Stimulated activated CD4-positive, alpha-beta T cell treated with anti-CD3 and anti-CD28 coated beads, Interleukin-4, amount 100 ng/mL, for 48 hours (primary cell): ENCODE results near the gene PMVK.
"Not testable (repeated sequence)": the region's sequence is repeated elsewhere in the genome, so short reads cannot be mapped to it uniquely, and the experiment has no call there.

Experiments used
- DNase-seq, 2 donors: peaks; one replicate each; pipeline ENCODE4 v3.0.0-alpha.2; 2020; ENCODE audit warnings: low read depth in 2 of 2

The PMVK gene

GRCh38 chr1:154936555-154937084 is at the start of gene PMVK:
Gene PMVK, minus strand, starts transcription at chr1:154936719. Its CDS starts 34 bp downstream, at chr1:154936685.
- peak; percentile 91 to 93 for DNase-seq

GRCh38 chr1:154983776-154984466 is 47.4 kb upstream of the PMVK start:
- no peak for DNase-seq

DNA sequence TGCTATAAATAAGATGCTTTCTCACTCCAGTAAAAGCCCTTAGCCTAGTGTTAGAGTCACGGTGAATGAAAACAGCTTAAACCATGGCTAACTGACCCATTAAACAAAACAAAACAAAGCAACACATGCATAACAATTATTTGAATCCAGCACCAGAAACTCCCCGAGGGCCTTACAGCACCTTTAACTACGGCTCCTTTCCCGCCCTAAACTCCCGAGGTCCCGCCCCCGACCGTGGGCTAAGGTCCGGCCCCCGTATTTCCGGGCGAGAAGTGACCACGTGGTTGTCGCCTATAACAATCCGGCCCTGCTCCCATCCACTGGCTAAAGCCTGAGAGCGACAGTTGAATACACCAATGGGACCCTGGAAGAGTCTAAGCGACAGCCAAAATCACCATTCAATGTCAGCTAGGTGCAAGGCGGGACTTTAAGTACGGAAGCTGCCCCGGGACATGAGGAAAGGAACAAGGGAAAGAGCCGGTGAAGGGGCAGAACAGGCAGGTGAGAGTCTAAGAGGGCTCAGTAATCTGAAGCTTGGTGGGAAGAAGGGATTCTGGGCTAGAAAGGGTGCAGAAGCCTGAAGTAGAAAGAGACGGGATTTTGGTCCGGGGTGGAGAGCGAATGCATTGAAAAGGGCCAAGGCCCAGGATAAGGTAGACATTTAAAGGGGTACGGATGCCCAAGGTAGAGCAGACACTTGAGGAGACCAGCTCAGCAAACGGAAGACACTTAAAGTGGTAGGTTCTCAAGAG is 46.6 kb upstream of the PMVK start, which contains the start of gene FLAD1:
FLAD1 (plus strand) TSS at position 448 of the 752 bp plus-strand sequence. CDS start 351 bp downstream, outside the sequence.
- peak; percentile 92 to 97 for DNase-seq

GRCh38 chr1:154982341-154982740 is 45.8 kb upstream of the PMVK start:
- no peak for DNase-seq

DNA sequence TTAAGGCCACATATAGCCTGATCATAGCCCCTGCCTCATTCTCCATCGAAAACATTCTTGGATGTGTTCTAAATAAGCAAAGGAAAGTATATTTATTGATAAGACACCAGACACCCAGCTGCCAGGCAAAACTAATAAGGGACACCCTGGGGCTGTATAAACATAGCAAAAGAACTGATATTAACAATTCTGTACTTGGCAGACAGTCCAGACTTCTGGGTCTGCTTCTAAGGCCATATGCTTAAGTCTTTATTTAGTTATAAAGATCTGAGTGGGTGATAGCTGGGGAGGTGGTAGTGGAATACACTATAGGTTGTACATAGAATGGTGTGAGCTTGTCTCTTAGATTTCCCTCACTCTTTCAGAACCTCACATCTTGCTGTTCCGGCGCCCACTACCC is 41.8 kb upstream of the PMVK start:
- DNase-seq, result no peak

DNA sequence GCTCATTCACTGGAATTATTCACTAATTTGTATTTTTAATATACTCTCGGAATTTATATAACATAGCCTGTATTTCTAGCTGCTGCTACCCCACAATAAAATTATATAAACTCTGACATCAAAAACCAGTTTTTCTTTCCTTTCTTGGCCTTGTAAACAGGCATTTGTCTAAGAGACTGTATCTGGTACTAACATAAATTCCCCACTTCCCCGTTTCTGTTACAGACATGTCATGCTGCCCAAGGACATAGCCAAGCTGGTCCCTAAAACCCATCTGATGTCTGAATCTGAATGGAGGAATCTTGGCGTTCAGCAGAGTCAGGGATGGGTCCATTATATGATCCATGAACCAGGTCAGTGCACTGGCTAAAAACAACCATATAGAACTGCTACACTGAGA is 41.2 kb upstream of the PMVK start:
- DNase-seq, result not testable (repeated sequence)

DNA sequence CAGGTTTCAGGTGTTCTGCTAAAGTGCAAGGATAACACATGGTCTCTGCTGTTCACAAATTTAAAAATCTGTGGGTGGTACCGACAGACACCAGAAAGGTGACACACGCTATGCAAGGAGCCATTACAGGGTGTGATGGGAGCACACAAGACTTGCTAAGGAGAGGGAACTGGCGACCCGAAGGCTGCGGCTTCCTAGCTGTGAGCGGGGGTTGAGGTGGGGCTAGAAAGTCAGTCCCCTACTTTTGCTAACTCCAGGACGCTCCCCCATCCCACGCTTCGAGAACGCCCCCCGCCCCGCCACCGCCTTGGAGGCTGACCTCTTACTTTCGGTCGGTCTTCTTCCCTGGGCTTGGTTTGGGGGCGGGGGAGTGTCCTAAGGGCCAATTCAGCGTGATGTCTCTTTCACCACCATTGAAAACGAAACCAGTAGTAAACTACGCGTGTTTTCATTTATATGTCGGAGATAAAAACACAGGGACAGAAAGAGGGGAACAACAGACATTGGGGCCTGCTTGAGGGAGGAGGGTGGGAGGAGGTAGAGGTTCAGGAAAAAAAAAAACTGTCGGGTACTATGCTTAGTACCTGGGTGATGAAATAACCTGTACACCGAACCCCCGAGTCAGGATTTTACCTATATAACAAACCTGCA is 39.0 kb upstream of the PMVK start:
- DNase-seq, result peak; percentile 45 to 57

DNA sequence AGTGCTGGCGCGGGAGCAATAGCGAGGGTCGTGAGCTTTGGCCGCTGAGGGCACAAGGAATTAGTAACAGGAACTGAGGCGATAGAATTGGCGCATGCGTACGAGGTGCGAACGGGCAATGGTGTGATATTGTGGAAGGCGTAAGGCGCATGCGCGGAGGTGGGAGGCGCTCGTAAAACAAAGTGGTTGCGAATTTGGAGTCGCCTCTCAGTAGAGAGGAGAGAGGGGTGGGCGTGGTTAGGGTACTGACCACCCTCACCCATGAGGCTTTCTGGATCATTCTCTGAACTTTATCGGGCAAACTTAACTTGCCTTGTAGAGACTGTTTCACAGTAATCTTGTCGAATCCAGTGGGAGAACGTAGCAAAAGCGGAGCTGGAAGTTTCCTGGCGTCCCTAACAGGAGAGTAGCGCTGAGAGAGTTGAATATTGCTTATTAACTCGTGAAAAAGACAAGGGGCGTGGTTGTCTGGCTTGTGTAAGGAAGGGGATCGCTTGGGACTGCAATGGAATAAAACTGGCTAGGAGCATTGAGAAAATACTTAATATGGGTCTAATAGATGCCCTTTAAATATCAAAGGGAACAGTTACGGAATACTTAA is 38.4 kb upstream of the PMVK start:
- peak; percentile 88 to 91 for DNase-seq

GRCh38 chr1:154974102-154974807 is 37.7 kb upstream of the PMVK start, which contains the start of gene CKS1B:
Gene CKS1B, plus strand, starts transcription at chr1:154974681. Its CDS starts 65 bp downstream, at chr1:154974746.
- DNase-seq, result peak; percentile 88 to 94

GRCh38 chr1:154973344-154974101 is 37.0 kb upstream of the PMVK start:
- DNase-seq, result peak; percentile 95 to 97

GRCh38 chr1:154972517-154973343 is 36.2 kb upstream of the PMVK start:
- no peak for DNase-seq

DNA sequence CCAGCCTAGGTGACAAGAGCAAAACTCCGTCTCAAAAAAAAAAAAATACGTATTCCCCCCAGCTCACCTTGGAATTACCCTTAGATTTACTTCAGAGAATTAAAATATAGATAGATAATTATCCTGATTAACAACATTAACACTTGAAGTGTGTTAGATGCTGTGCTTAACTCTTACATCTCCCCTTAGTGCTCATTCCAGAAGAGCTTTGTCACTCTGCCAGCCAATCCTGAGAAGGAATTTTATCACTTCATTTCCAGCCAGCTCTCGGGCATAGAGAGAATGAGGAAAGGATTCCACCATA is 35.6 kb upstream of the PMVK start:
- DNase-seq, result no peak

DNA sequence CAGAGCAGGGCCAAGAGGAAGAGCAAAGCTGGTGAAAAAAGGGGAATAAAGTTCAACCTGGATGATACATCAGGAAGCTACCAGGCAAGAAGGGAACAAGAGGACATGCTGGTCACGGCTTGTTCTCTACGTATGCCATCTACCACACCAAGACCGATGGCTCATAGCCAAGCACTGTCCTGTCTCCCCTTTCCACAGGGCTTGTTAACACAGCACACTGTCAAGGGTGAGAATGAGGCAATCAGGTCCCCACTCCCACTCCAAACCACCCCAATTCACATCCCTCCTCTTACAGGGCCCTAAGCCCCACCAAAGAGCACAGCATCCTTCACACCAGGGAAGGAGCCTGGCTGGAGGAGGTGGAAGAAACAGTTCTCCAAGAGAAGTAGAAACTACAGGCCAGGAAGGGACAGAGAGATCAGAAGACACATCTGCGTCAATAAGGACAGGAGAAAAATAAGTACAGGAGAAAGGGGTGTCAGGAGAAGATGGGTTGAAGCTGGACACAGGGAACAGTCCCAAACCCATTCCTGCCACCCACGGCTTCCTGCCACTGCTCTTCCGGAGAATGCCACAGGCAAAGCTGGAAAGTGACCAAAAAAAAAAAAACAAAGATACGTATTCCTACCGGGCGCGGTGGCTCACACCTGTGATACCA is 35.0 kb upstream of the PMVK start:
- DNase-seq, result no peak

- DNase-seq, result no peak
Measured at GRCh38 chr1:154970631-154971340, 34.3 kb upstream of the PMVK start, which contains the start of gene SHC1. Gene SHC1, minus strand, starts transcription at chr1:154970747. Its CDS starts 221 bp downstream, at chr1:154970526.

DNA sequence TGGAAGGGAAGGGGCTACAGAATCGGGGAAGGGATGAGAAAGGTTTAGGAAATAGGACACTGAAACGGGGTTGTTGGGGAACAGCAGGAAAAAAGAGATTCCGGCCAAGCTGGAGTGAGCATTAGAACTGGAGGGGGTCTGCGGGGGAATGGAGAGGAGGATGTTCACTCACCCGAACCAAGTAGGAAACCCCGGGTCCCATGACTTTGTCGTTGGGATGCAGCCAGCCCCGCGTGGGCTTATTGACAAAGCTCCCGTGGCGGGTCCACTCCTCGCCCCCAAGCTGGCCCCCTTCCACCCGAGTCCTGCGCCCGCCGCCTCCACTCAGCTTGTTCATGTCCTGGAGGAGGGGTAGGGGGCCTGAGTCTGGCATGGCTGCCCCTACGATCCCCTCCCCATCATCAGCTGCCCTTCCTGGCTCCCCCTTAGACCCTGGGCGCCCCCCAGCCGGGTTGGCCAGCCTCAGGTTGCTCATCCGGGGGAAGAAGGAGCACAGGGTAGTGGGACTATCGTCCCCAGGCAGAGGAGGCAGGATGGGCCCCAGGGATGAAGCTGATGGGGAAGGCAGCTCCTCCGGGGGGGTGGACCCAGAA is 33.4 kb upstream of the PMVK start:
- no peak for DNase-seq

- DNase-seq, result no peak
Measured at GRCh38 chr1:154969246-154969645, 32.7 kb upstream of the PMVK start.

DNA sequence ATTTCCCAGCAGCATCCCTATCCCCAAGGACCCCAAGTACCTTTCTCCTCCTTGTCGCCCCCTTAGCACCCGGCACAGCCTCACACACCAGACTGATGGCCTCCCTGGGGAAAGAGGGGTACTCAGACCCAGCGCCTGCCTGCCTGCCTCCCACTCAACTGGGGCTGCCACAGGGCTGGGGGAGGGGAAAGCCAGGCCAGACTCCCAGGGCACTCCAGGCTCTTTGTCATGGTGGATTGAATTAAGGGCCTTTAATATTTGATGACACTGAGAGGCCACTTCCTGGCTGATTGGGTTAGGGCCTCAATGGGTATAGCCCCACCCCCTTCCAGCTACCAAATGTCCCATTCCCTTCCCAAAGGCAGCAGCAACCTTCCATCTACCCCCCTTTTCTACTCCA is 32.2 kb upstream of the PMVK start:
- DNase-seq, result no peak
